ENCODE results near the gene NIPSNAP3A. TPM values are rescaled to one million over a fixed set of nuclear protein-coding genes. Genes with fewer than 3 reads are reported as not detected.

The NIPSNAP3A gene
- polyA plus RNA-seq, 3 donors, result 11.1 to 35.4 (median 27.2) TPM

- H3K27ac ChIP-seq (ENCODE audit: low read depth, low read length), result no peak overlapping the region
- WGBS, 3 donors, result 68 to 80% (median 68%) methylated on average over 2 of the region's 2 CpGs
These were observed 22.2 kb downstream of the NIPSNAP3A start for GRCh38 chr9:104769655-104770054.

GRCh38 chr9:104772714-104773510 is 25.4 kb downstream of the NIPSNAP3A start:
- 50 to 73% (median 55%) methylated on average over 5 of the region's 5 CpGs for WGBS, 3 donors
- H3K27ac ChIP-seq (ENCODE audit: low read depth, low read length), result no peak overlapping the region

GRCh38 chr9:104774132-104774531 is 26.6 kb downstream of the NIPSNAP3A start:
- H3K27ac ChIP-seq (ENCODE audit: low read depth, low read length), result no peak overlapping the region
- 31 to 56% (median 51%) methylated on average over 1 of the region's 1 CpG for WGBS, 3 donors

- 87 to 94% (median 91%) methylated on average over 11 of the region's 11 CpGs for WGBS, 3 donors
These were observed 27.5 kb downstream of the NIPSNAP3A start for GRCh38 chr9:104774831-104775573.

GRCh38 chr9:104775574-104775936 is 28.1 kb downstream of the NIPSNAP3A start:
- no peak overlapping the region for H3K27ac ChIP-seq (ENCODE audit: low read depth, low read length)

More at GRCh38 chr9:104774831-104775573, 27.5 kb downstream of the NIPSNAP3A start:
- no peak overlapping the region for H3K27ac ChIP-seq (ENCODE audit: low read depth, low read length)

GRCh38 chr9:104775976-104776375 is 28.5 kb downstream of the NIPSNAP3A start:
- 96 to 99% (median 97%) methylated on average over 2 of the region's 2 CpGs for WGBS, 3 donors
- no peak overlapping the region for H3K27ac ChIP-seq (ENCODE audit: low read depth, low read length)

- no peak overlapping the region for H3K27ac ChIP-seq (ENCODE audit: low read depth, low read length)
- 56 to 76% (median 58%) methylated on average over 1 of the region's 1 CpG for WGBS, 3 donors
These were observed 29.3 kb downstream of the NIPSNAP3A start for GRCh38 chr9:104776797-104777196.

GRCh38 chr9:104778802-104779201 is 31.3 kb downstream of the NIPSNAP3A start:
- H3K27ac ChIP-seq (ENCODE audit: low read depth, low read length), result no peak overlapping the region
- 77 to 88% (median 82%) methylated on average over 4 of the region's 4 CpGs for WGBS, 3 donors

GRCh38 chr9:104779334-104779733 is 31.9 kb downstream of the NIPSNAP3A start:
- WGBS, 3 donors, result 70 to 91% (median 86%) methylated on average over 1 of the region's 1 CpG
- no peak overlapping the region for H3K27ac ChIP-seq (ENCODE audit: low read depth, low read length)

GRCh38 chr9:104779946-104780535 is 32.6 kb downstream of the NIPSNAP3A start:
- H3K27ac ChIP-seq (ENCODE audit: low read depth, low read length), result no peak overlapping the region
- 78 to 85% (median 80%) methylated on average over 9 of the region's 9 CpGs for WGBS, 3 donors

GRCh38 chr9:104780796-104781395 is 33.4 kb downstream of the NIPSNAP3A start:
- 70 to 96% (median 75%) methylated on average over 1 of the region's 1 CpG for WGBS, 3 donors
- H3K27ac ChIP-seq (ENCODE audit: low read depth, low read length), result no peak overlapping the region

- 90 to 95% (median 91%) methylated on average over 4 of the region's 4 CpGs for WGBS, 3 donors
- H3K27ac ChIP-seq (ENCODE audit: low read depth, low read length), result no peak overlapping the region
These were observed 36.1 kb downstream of the NIPSNAP3A start for GRCh38 chr9:104783588-104783987.

- no peak overlapping the region for H3K27ac ChIP-seq (ENCODE audit: low read depth, low read length)
- 27 to 73% (median 35%) methylated on average over 2 of the region's 2 CpGs for WGBS, 3 donors
These were observed 36.6 kb downstream of the NIPSNAP3A start for GRCh38 chr9:104784098-104784497.

- H3K27ac ChIP-seq (ENCODE audit: low read depth, low read length), result no peak overlapping the region
- WGBS, 3 donors, result 89 to 95% (median 95%) methylated on average over 1 of the region's 1 CpG
These were observed 38.8 kb downstream of the NIPSNAP3A start for GRCh38 chr9:104786293-104786692.

- WGBS, 3 donors, result 61 to 74% (median 61%) methylated on average over 7 of the region's 7 CpGs
- H3K27ac ChIP-seq (ENCODE audit: low read depth, low read length), result no peak overlapping the region
These were observed 40.0 kb downstream of the NIPSNAP3A start for GRCh38 chr9:104787306-104788015.

- H3K27ac ChIP-seq (ENCODE audit: low read depth, low read length), result no peak overlapping the region
- 73 to 93% (median 90%) methylated on average over 3 of the region's 3 CpGs for WGBS, 3 donors
These were observed 40.8 kb downstream of the NIPSNAP3A start for GRCh38 chr9:104788251-104788650.

- 94 to 99% (median 98%) methylated on average over 2 of the region's 2 CpGs for WGBS, 3 donors
These were observed 46.6 kb downstream of the NIPSNAP3A start for GRCh38 chr9:104794070-104794469.

GRCh38 chr9:104795082-104795481 is 47.6 kb downstream of the NIPSNAP3A start:
- no peak overlapping the region for H3K27ac ChIP-seq (ENCODE audit: low read depth, low read length)
- 32 to 79% (median 43%) methylated on average over 1 of the region's 1 CpG for WGBS, 3 donors

More at GRCh38 chr9:104794070-104794469, 46.6 kb downstream of the NIPSNAP3A start:
- no peak overlapping the region for H3K27ac ChIP-seq (ENCODE audit: low read depth, low read length)

All from adipose tissue (tissue), 3 donors.